ENCODE results near the gene RCC2.

GRCh38 chr1:17485281-17485680, 45.8 kb upstream of the RCC2 start:
- TF ChIP-seq, protein P1, sequence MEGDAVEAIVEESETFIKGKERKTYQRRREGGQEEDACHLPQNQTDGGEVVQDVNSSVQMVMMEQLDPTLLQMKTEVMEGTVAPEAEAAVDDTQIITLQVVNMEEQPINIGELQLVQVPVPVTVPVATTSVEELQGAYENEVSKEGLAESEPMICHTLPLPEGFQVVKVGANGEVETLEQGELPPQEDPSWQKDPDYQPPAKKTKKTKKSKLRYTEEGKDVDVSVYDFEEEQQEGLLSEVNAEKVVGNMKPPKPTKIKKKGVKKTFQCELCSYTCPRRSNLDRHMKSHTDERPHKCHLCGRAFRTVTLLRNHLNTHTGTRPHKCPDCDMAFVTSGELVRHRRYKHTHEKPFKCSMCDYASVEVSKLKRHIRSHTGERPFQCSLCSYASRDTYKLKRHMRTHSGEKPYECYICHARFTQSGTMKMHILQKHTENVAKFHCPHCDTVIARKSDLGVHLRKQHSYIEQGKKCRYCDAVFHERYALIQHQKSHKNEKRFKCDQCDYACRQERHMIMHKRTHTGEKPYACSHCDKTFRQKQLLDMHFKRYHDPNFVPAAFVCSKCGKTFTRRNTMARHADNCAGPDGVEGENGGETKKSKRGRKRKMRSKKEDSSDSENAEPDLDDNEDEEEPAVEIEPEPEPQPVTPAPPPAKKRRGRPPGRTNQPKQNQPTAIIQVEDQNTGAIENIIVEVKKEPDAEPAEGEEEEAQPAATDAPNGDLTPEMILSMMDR (conservative IDR thresholded peaks at IDR 0.05) = peak; percentile 15
- TF ChIP-seq ZFX (IDR thresholded peaks at IDR 0.05) = no peak

All from C4-2B (cell line).